Occipital lobe (tissue), 2 donors: ENCODE results near the gene INS. TPM values are rescaled to one million over a fixed set of nuclear protein-coding genes. Genes with fewer than 3 reads are reported as not detected.
"Not testable (repeated sequence)": the region's sequence is repeated elsewhere in the genome, so short reads cannot be mapped to it uniquely, and the experiment has no call there.

Experiments
- DNase-seq: peaks from one replicate; lab custom pipeline; 2025; lab: John Stamatoyannopoulos, UW
- total RNA-seq: library from RNA; depleted of rRNA; stranded (reverse); fragments of >200 nt; gene quantifications from one replicate; pipeline ENCODE4 v1.2.3, GENCODE V29; 2014

The INS gene
- total RNA-seq, 1 donor from 2014 or later: not detected

- DNase-seq: no peak
These were observed 21.1 kb upstream of the INS start for GRCh38 chr11:2182075-2182474.

- no peak for DNase-seq
These were observed 19.9 kb upstream of the INS start for GRCh38 chr11:2180789-2181370.

GRCh38 chr11:2180347-2180746 lies 19.3 kb upstream of the INS start:
- no peak for DNase-seq

- DNase-seq: no peak
These were observed 18.5 kb upstream of the INS start for GRCh38 chr11:2179516-2179915.

- no peak for DNase-seq
These were observed 18.0 kb upstream of the INS start for GRCh38 chr11:2178906-2179494.

GRCh38 chr11:2178055-2178773 lies 17.2 kb upstream of the INS start:
- not testable (repeated sequence) for DNase-seq

- DNase-seq: no peak
These were observed 16.1 kb upstream of the INS start for GRCh38 chr11:2177076-2177475.

GRCh38 chr11:2176389-2176900 lies 15.4 kb upstream of the INS start:
- no peak for DNase-seq

- no peak for DNase-seq
These were observed 14.7 kb upstream of the INS start for GRCh38 chr11:2175659-2176058.

GRCh38 chr11:2174361-2174760 lies 13.4 kb upstream of the INS start:
- no peak for DNase-seq

GRCh38 chr11:2173761-2174160 lies 12.8 kb upstream of the INS start:
- DNase-seq: no peak

GRCh38 chr11:2173150-2173693 lies 12.2 kb upstream of the INS start:
- no peak for DNase-seq

- no peak for DNase-seq
These were observed 11.7 kb upstream of the INS start for GRCh38 chr11:2172676-2173075.

GRCh38 chr11:2171591-2172003 lies 10.6 kb upstream of the INS start, which contains the start of gene TH:
TH (minus strand) TSS chr11:2171815; CDS start chr11:2171786, 29 bp downstream.
- DNase-seq: no peak

GRCh38 chr11:2169626-2170570 lies 8.9 kb upstream of the INS start:
- DNase-seq: no peak

- no peak for DNase-seq
These were observed 8.0 kb upstream of the INS start for GRCh38 chr11:2169005-2169378.

- DNase-seq: no peak
These were observed 7.4 kb upstream of the INS start for GRCh38 chr11:2168286-2169004.

- no peak for DNase-seq
These were observed 6.4 kb upstream of the INS start for GRCh38 chr11:2167141-2168045.

GRCh38 chr11:2166091-2166851 lies 5.3 kb upstream of the INS start:
- DNase-seq: no peak
